Karpas-422 (cell line): Measurements from ENCODE around the gene ARMC2. TPM values are rescaled to one million over a fixed set of nuclear protein-coding genes. Genes with fewer than 3 reads are reported as not detected.
A peak's percentile ranks its signal among the peaks of the same experiment; 100 is the strongest.
"Not testable (repeated sequence)": the region's sequence is repeated elsewhere in the genome, so short reads cannot be mapped to it uniquely, and the experiment has no call there.

ENCODE experiments used
- DNase-seq: peaks from one replicate; pipeline ENCODE4 v3.0.0-alpha.2; 2015
- H2AFZ ChIP-seq: fragments of 200-600 bp; sonication (generic); 2 replicates; pipeline ENCODE4 v1.6.1; 2014; ENCODE audit warnings: antibody characterized with exemption, low read length, mixed read lengths
- H3K27ac ChIP-seq: fragments of 200-600 bp; sonication (generic); 2 replicates; pipeline ENCODE4 v1.5.1; 2014; ENCODE audit warnings: mild to moderate bottlenecking, low read length, moderate library complexity
- H3K27me3 ChIP-seq: fragments of 200-600 bp; sonication (generic); 2 replicates; pipeline ENCODE4 v1.6.1; 2014; ENCODE audit warnings: low read length, mixed read lengths
- H3K36me3 ChIP-seq: fragments of 200-600 bp; sonication (generic); 2 replicates; pipeline ENCODE4 v1.6.1; 2014; ENCODE audit warnings: low read length, mixed read lengths; ENCODE audit not compliant: insufficient read depth
- H3K4me1 ChIP-seq: fragments of 200-600 bp; sonication (generic); 2 replicates; pipeline ENCODE4 v1.6.1; 2014; ENCODE audit warnings: mild to moderate bottlenecking, low read length, mixed read lengths
- H3K4me2 ChIP-seq: fragments of 200-600 bp; sonication (generic); 2 replicates; pipeline ENCODE4 v1.6.1; 2014; ENCODE audit warnings: low read length, low read depth, mild to moderate bottlenecking; ENCODE audit not compliant: poor library complexity, severe bottlenecking
- H3K4me3 ChIP-seq: fragments of 200-600 bp; sonication (generic); 2 replicates; pipeline ENCODE4 v1.5.1; 2014; ENCODE audit warnings: mild to moderate bottlenecking, antibody characterized with exemption, low read length, mixed read lengths
- H3K79me2 ChIP-seq: fragments of 200-600 bp; sonication (generic); 2 replicates; pipeline ENCODE4 v1.6.1; 2014; ENCODE audit warnings: mild to moderate bottlenecking, low read length, mixed read lengths
- H3K9ac ChIP-seq: fragments of 200-600 bp; sonication (generic); 2 replicates; pipeline ENCODE4 v1.6.0; 2014; ENCODE audit warnings: low read length
- H3K9me2 ChIP-seq: fragments of 200-600 bp; sonication (generic), shearing (Covaris generic); replicated peaks from 2 replicates; pipeline ENCODE4 v1.6.0; 2014; ENCODE audit warnings: mild to moderate bottlenecking, low read length, moderate library complexity; ENCODE audit not compliant: insufficient read depth
- H3K9me3 ChIP-seq: fragments of 300-700, 200-600 bp; sonication (generic); 2 replicates; pipeline ENCODE4 v1.6.1; 2014; ENCODE audit warnings: low read length, mixed read lengths
- H4K20me1 ChIP-seq: fragments of 200-600 bp; sonication (generic); 2 replicates; pipeline ENCODE4 v1.6.1; 2014; ENCODE audit warnings: mild to moderate bottlenecking, antibody characterized with exemption, low read length, low read depth; ENCODE audit not compliant: insufficient read depth
- total RNA-seq: library from RNA; depleted of rRNA; stranded (reverse); fragments of >200 nt; shearing (Covaris generic); gene quantifications from 2 replicates; pipeline ENCODE4 v1.2.3, GENCODE V29; 2014; ENCODE audit warnings: low replicate concordance

ARMC2 gene
- total RNA-seq, 1 experiment from 2014 or later: 1.0 TPM

GRCh38 chr6:108846628-108847027, 1.6 kb upstream of the ARMC2 start:
- peaks cover 27% of the 10 kb centered on the region for H3K4me1 ChIP-seq
- no peak overlapping the region for H2AFZ ChIP-seq
- H3K9ac ChIP-seq: no peak overlapping the region
- no peaks in the 10 kb centered on the region for H3K36me3 ChIP-seq
- H3K9me3 ChIP-seq: no peaks in the 10 kb centered on the region
- no peaks in the 10 kb centered on the region for H4K20me1 ChIP-seq
- no peaks in the 10 kb centered on the region for H3K79me2 ChIP-seq
- H3K4me2 ChIP-seq: no peak overlapping the region
- no peak overlapping the region for H3K27ac ChIP-seq
- H3K27me3 ChIP-seq: no peaks in the 10 kb centered on the region
- DNase-seq: no peak
- H3K9me2 ChIP-seq: no peaks in the 10 kb centered on the region
- H3K4me3 ChIP-seq: no peak overlapping the region

GRCh38 chr6:108847738-108848115, 495 bp upstream of the ARMC2 start:
- Histone ChIP-seq H3K4me3 (peak overlapping the region; percentile 81), H3K79me2 (no peaks in the 10 kb centered on the region), H3K9ac (peak overlapping the region; percentile 63)

GRCh38 chr6:108850669-108851465, 2.6 kb downstream of the ARMC2 start:
- Histone ChIP-seq H4K20me1 (no peaks in the 10 kb centered on the region), H3K79me2 (no peaks in the 10 kb centered on the region), H3K4me1 (peaks cover 27% of the 10 kb centered on the region), H3K4me3 (no peak overlapping the region), H3K9me2 (no peaks in the 10 kb centered on the region), H3K27me3 (no peaks in the 10 kb centered on the region), H3K4me2 (no peak overlapping the region), H3K9me3 (no peaks in the 10 kb centered on the region), H3K9ac (no peak overlapping the region), H2AFZ (no peak overlapping the region), H3K27ac (no peak overlapping the region), H3K36me3 (no peaks in the 10 kb centered on the region)
- no peak for DNase-seq

More at GRCh38 chr6:108847738-108848115, 495 bp upstream of the ARMC2 start:
- H4K20me1 ChIP-seq: no peaks in the 10 kb centered on the region
- peaks cover 27% of the 10 kb centered on the region for H3K4me1 ChIP-seq
- no peaks in the 10 kb centered on the region for H3K9me3 ChIP-seq
- H3K36me3 ChIP-seq: no peaks in the 10 kb centered on the region
- no peak for DNase-seq
- H2AFZ ChIP-seq: peak overlapping the region; percentile 69
- H3K9me2 ChIP-seq: no peaks in the 10 kb centered on the region
- H3K27me3 ChIP-seq: no peaks in the 10 kb centered on the region
- H3K27ac ChIP-seq: no peak overlapping the region
- peak overlapping the region; percentile 73 for H3K4me2 ChIP-seq

- Histone ChIP-seq H2AFZ (no peak overlapping the region), H3K9me2 (no peaks in the 10 kb centered on the region), H3K4me2 (no peak overlapping the region), H3K27me3 (no peaks in the 10 kb centered on the region), H3K79me2 (no peaks in the 10 kb centered on the region), H3K4me1 (peaks cover 18% of the 10 kb centered on the region), H3K4me3 (no peak overlapping the region), H3K9ac (no peak overlapping the region), H3K9me3 (no peaks in the 10 kb centered on the region), H3K36me3 (no peaks in the 10 kb centered on the region), H3K27ac (no peak overlapping the region), H4K20me1 (no peaks in the 10 kb centered on the region)
- DNase-seq: no peak
These were observed 3.5 kb downstream of the ARMC2 start for GRCh38 chr6:108851756-108852155.

GRCh38 chr6:108853077-108853476, 4.9 kb downstream of the ARMC2 start:
- no peaks in the 10 kb centered on the region for H3K9me2 ChIP-seq
- H3K4me3 ChIP-seq: no peak overlapping the region
- H3K36me3 ChIP-seq: no peaks in the 10 kb centered on the region
- no peak overlapping the region for H3K9ac ChIP-seq
- H3K27me3 ChIP-seq: no peaks in the 10 kb centered on the region
- H3K9me3 ChIP-seq: no peaks in the 10 kb centered on the region
- H3K79me2 ChIP-seq: no peaks in the 10 kb centered on the region
- H3K27ac ChIP-seq: no peak overlapping the region
- no peak overlapping the region for H2AFZ ChIP-seq
- no peaks in the 10 kb centered on the region for H4K20me1 ChIP-seq
- peaks cover 7% of the 10 kb centered on the region for H3K4me1 ChIP-seq
- H3K4me2 ChIP-seq: no peak overlapping the region
- DNase-seq: no peak

GRCh38 chr6:108862479-108863191, 14.4 kb downstream of the ARMC2 start:
- H3K9me2 ChIP-seq: no peaks in the 10 kb centered on the region
- H3K79me2 ChIP-seq: no peaks in the 10 kb centered on the region
- H3K4me3 ChIP-seq: no peak overlapping the region
- H3K27ac ChIP-seq: no peak overlapping the region
- no peaks in the 10 kb centered on the region for H3K36me3 ChIP-seq
- H3K9ac ChIP-seq: no peak overlapping the region
- no peak for DNase-seq
- H3K4me2 ChIP-seq: no peak overlapping the region
- H4K20me1 ChIP-seq: no peaks in the 10 kb centered on the region
- H3K27me3 ChIP-seq: no peaks in the 10 kb centered on the region
- no peak overlapping the region for H2AFZ ChIP-seq
- H3K9me3 ChIP-seq: no peaks in the 10 kb centered on the region
- H3K4me1 ChIP-seq: peaks cover 4% of the 10 kb centered on the region; the same call in 1 of the 2 replicates

- H3K9ac ChIP-seq, H4K20me1 ChIP-seq, H3K9me3 ChIP-seq, H3K4me1 ChIP-seq, H2AFZ ChIP-seq, H3K27me3 ChIP-seq, DNase-seq, H3K79me2 ChIP-seq, H3K36me3 ChIP-seq, H3K27ac ChIP-seq, H3K4me3 ChIP-seq, H3K9me2 ChIP-seq, H3K4me2 ChIP-seq: not testable (repeated sequence)
These were observed 17.6 kb downstream of the ARMC2 start for GRCh38 chr6:108865751-108866286.

GRCh38 chr6:108866798-108867197, 18.6 kb downstream of the ARMC2 start:
- no peaks in the 10 kb centered on the region for H3K9me3 ChIP-seq
- peaks cover 8% of the 10 kb centered on the region for H3K4me1 ChIP-seq
- no peak overlapping the region for H3K27ac ChIP-seq
- no peaks in the 10 kb centered on the region for H3K36me3 ChIP-seq
- H3K9ac ChIP-seq: no peak overlapping the region
- no peaks in the 10 kb centered on the region for H3K9me2 ChIP-seq
- no peak overlapping the region for H2AFZ ChIP-seq
- H3K4me2 ChIP-seq: no peak overlapping the region
- H3K4me3 ChIP-seq: no peak overlapping the region
- H4K20me1 ChIP-seq: no peaks in the 10 kb centered on the region
- H3K79me2 ChIP-seq: no peaks in the 10 kb centered on the region
- DNase-seq: no peak
- no peaks in the 10 kb centered on the region for H3K27me3 ChIP-seq
